ENCODE measurements around the gene RUFY3.
"Not testable (repeated sequence)": the region's sequence is repeated elsewhere in the genome, so short reads cannot be mapped to it uniquely, and the experiment has no call there.

Gene RUFY3

DNA sequence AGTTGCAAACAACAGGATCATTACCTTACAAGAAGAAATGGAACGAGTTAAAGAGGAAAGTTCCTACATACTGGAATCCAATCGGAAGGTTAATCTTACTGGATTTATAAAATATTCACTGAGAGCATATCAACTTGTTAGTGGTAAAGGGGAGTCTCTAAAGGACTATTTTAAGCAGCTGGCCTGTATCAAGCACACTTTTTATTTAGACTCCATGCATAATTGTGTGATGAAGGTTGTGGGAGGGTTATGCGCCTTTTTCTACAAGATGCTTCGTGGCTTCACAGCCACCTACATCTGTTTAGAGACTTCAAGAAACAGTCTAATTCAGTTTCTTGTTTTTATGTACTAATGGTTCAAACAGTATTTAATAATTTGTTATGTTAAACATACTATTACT, 61.3 kb downstream of the RUFY3 start:
- DNase-seq (ENCODE audit: low spot score): no peak

DNA sequence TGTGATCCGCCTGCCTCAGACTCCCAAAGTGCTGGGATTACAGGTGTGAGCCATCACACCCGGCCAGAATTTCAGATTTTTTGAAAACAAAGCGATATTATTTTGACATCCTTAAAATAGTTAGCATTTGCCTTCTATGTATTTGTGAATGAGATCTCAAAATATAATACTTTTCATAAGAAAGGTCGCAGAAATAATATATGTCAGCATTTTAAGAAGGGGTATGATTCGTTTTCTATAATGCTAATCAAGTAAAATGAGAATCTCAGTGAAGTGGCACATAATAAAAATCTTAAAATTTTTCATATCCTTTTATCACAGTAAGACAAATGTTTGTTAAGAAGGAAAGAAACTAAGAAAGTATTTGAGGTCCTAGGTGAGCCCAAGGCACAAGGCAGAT, 65.7 kb downstream of the RUFY3 start:
- DNase-seq (ENCODE audit: low spot score): no peak

DNA sequence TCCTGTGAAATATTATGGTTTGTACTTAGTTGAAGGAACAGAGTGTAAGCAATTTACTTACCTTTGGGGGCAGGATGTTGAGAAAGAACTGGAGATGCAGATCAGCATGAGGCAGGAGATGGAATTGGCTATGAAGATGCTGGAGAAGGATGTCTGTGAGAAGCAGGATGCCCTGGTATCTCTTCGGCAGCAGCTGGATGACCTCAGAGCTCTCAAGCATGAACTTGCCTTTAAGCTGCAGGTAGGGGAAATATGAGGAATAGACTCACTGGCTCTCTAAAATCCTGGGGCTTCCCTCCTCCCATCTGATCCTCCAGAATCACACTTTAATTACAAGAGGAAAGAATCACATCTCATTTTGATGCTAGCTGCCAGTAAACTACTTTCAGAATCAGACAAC, 67.0 kb downstream of the RUFY3 start:
- DNase-seq (ENCODE audit: low spot score): no peak

DNA sequence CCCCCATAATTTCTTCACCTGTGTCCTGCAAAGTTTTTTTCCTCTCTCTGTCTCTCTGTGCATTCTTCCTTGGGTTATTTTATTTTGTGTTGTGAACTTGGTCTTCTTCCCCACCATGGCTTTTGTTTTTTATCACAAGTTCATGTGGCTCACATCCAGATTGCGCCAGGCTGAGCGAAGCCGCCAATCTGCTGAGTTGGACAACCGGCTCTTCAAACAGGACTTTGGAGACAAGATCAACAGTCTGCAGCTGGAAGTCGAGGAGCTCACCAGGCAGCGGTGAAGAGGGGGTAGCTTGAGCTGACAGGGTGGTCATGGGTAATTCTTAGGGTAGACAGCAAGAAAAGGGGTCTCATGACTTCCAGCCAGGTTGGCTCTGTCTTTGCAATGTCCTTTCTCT, 71.9 kb downstream of the RUFY3 start:
- no peak for DNase-seq (ENCODE audit: low spot score)

DNA sequence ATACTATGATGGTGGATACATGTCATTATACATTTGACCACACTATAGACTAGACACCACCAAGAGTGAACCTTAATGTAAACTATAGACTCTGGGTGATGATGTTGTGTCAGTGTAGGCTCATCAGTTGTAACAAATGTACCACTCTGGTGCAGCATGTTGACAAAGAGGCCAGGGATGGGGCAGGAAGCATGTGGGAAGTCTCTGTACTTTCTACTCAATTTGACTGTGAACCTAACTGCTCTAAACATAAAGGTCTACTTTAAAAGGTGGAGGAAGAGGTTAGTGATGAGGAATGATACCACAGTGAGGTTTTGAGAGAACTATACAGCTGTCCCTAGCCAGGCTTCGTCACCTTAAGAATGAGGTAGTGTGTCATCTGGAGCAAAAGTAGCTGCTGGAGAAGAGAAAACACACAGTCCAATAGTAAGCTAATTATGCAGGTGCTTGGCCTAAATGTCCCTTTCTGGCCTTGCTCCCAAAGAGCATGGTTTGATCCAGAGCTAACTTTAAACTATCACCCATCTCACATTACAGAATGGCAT, 79.6 kb downstream of the RUFY3 start:
- no peak for DNase-seq (ENCODE audit: low spot score)

DNA sequence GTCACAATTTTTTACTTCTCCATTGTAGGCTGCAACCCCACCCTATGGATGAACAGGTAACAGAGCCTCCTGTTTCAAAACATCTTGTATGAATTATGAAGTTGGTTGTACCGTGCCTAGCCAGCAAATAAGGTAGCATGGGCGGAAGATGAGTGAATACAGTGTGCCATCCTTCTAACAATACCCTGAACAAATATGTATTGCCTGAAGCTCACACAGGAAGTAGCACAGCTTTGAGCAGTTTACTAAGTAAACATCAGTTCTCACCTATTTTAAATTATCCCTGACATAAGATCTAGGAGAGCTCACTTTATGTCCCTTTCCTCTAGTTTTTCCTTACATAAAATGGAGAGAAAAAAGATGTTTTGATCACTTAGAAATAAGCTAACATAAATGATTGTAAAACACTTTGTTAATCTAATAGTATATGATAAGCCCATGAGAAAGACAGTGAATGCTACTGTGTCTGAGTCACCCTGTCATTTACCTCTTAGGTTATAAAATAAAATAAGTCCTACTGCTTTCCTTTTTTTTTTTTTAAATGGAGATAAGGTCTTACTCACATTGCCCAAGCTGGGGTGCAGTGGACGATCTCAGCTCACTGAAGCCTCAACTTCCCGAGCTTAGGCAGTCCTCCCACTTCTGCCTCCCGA, 81.3 kb downstream of the RUFY3 start:
- DNase-seq (ENCODE audit: low spot score): no peak

DNA sequence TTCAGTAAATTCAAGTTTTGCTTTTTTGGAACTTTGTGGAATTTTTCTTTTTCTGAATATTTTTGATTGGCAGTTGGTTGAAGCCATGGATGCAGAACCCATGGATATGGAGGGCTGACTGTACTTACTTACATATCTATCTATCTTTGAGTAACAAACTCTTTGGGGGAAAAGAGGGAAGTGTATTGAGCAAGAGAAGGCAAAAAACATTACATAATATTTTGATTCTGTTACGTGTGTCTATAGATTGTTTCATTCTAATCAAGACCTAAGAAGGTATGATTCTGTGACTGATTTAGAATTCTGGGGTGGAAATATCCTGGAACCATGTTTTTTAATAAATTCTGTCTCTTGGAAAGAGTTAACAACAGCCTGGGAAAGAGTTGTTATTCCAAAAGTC, 86.4 kb downstream of the RUFY3 start:
- no peak for DNase-seq (ENCODE audit: low spot score)

DNA sequence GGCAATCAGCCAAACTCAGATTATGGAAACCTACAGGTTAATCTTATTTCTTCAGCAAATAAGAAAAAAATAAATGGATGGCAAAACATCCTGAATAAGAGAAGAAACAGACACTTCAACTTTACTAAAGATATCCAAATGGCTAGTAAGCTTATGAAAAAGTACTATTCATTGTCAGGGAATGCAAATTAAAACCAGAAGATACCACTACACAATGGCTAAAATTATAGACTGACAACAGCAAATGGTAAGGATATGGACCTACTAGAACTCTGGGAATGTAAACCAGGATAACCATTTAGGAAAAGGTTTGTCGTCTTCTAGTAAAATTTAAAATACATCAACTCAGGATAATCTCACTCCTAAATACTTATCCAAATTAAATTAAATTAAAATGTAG, 93.6 kb downstream of the RUFY3 start:
- peak; percentile 4 for DNase-seq (ENCODE audit: low spot score)

DNA sequence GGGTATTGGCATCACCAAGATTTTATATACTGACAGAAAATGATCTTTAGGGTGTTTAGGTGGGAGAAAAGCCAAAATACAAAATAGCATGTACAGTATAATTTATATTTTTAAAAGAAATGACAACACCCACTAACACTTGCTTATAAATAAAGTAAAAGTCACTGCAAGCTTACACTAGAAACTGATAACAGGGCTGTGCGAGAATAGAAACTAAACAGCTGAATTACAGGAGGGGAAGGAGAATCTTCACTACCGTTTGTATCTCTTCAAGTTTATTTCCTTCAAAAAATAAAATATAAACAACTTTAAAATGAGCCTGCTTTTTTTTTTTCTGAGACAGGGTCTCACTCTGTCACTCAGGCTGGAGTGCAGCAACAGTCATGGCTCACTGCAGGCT, 95.1 kb downstream of the RUFY3 start:
- no peak for DNase-seq (ENCODE audit: low spot score)

DNA sequence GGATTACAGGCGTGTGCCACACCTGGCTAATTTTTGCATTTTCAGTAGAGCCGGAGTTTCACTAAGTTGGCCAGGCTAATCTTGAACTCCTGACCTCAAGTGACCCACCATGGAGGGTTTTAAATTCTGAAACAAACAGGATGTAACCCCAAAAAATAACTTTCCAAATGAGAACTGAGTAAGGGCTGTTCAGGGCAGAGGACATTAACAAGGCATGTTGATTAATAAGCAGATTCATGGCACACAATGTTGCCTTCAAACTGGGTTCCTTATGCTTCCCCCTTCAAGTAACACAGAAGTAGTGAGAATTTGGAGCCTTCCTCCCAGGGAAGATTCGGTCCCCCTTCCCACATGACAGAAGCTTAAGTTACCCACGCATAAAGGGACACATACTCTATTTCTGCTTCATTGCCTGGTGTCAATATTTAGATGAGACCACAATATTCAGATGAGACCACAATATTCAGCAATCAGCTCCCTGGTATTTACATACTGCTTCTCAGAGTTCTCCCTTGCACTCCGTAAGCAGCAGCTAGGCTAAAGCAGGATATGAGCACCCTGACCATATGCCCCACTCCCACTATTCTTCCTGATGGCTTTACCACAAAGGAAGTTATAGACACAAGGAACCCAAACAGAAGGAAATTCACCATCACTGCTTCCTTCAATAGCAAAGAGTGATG, 96.5 kb downstream of the RUFY3 start:
- no peak for DNase-seq (ENCODE audit: low spot score)

DNA sequence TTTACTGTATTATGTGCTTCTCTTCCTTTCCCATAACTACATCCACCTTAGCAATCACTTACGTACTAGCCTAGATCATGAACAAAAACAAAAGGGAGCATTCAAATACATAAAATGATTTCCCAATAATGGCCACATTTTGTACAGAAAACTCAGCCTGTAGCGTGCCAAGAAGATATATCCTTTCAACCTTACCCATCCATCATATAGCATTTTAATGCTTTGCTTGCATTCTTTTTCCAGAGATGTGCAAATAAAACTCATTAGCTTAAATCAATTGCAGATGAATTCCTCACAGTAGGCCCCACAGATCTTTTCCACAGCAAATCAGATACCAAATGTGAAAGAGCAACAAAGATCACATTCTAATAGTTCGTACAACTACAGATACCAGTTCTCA, 97.2 kb downstream of the RUFY3 start:
- no peak for DNase-seq (ENCODE audit: low spot score)

DNA sequence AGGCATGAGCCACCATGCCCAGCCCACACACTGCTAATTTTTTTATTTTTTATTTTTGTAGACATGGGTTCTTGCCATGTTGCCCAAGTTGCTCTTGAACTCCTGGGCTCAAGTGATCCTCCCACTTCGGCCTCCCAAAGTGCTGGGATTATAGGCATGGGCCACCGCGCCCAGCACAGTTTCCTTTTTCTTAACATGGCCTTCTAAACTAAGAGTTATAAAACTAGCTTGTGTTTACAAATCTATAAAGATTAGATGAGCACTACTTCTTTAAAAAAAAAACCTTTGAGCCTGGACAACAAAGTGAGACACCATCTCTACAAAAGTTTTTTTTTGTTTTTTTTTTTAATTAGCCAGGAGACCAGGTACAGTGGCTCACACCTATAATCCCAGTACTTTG, 107.3 kb downstream of the RUFY3 start:
- no peak for DNase-seq (ENCODE audit: low spot score)

DNA sequence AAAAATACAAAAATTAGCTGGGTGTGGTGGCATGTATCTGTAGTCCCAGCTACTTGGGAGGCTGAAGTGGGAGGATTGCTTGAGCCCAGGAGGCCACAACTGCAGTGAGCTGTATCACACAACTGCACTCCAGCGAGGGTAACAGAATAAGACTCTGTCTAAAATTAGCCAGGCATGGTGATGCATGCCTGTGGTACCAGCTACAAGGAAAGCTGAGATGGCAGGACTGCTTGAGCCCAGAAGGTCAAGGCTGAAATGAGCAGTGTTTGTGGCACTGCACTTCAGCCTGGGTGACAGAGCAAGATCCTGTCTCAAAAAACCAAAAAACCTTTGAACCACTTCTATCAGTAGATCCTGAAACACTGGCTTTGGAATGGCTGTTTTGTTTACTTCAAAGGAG, 107.7 kb downstream of the RUFY3 start:
- DNase-seq (ENCODE audit: low spot score): no peak

DNA sequence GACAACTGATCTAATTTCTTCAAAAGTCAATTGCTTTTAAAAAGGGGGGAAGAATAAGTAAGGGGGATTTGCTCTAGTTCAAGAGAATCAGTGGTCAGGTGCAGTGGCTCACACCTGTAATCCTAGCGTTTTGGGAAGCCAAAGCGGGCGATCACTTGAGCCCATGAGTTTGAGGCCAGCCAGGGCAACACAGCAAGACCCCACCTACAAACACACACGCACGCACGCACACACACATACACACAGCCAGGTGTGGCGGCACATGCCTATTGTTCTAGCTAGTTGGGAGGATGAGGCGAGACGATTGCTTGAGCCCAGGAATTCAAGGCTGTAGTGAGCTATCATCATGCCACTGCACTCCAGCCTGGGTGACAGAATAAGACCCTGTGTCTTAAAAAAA, 108.3 kb downstream of the RUFY3 start:
- no peak for DNase-seq (ENCODE audit: low spot score)

DNA sequence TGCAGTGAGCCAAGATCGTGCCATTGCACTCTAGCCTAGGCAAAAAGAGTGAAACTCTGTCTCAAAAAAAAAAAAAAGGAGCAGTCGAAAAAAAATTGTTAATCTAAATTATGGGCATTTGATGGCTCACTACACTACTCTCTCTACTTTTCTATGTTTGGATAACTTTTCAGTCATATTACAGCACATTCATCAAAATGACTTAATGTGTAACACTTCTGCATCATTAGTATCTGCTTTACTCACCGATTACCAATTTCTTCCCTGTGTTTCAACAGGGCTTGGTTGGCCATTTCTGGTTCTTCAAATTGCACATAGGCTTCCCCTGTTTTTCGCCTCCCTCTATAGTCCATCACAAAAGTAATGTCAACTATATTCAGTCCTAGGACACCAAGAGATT, 109.5 kb downstream of the RUFY3 start:
- DNase-seq (ENCODE audit: low spot score): no peak

DNA sequence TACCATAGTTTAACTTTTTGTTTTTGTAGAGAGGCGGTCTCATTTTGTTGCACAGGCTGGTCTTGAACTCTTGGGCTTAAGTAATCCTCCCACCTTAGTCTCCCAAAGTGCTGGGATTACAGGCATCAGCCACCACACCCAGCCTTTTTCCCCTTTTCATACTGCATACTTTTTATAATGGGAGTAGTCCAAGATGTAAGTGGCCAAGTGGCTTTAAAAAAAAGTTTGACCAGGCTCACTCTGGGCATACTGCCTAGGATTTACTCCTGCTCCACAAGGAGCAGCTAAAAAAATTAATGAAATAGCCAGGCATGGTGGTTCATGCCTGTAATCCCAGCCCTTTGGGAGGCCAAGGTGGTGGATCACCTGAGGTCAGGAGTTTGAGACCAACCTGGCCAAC, 111.9 kb downstream of the RUFY3 start:
- no peak for DNase-seq (ENCODE audit: low spot score)

DNA sequence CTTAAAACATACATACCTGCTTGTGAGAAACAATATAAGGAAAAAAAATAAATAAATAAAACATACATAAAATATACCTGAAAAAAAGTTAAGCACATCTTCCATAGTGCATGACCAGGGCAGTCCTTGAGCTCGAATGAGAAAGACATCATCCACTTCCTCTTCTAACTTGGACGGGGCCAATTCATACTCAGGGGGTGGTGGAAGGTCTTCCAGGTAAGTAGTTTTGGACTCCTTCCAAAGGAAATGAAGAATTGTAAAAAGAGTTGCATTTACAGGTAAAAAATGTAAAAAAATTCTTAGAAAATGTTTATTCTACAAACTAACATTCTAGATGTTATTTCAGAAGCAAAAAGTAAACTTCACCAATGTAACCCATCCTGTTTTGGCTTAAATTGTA, 114.3 kb downstream of the RUFY3 start:
- DNase-seq (ENCODE audit: low spot score): no peak

DNA sequence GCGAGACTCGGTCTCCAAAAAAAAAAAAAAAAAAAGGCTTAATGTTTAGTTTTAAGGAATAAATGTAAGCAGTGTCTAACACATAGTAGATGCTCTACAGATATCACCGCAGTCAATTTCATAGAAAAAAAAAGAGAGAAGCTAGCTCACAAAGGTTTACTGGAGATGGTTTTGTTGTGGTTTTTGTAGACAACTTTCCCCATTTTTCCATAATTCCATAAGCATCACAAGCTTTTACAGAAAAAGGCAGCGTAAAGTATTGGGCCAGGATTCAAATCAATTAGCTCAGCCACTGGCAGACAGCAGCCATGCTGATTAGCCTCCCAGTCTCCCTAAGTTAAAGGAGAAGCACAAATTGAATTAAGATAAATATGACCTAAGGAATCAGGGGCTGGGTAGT, 116.4 kb downstream of the RUFY3 start:
- DNase-seq (ENCODE audit: low spot score): peak; percentile 37

DNA sequence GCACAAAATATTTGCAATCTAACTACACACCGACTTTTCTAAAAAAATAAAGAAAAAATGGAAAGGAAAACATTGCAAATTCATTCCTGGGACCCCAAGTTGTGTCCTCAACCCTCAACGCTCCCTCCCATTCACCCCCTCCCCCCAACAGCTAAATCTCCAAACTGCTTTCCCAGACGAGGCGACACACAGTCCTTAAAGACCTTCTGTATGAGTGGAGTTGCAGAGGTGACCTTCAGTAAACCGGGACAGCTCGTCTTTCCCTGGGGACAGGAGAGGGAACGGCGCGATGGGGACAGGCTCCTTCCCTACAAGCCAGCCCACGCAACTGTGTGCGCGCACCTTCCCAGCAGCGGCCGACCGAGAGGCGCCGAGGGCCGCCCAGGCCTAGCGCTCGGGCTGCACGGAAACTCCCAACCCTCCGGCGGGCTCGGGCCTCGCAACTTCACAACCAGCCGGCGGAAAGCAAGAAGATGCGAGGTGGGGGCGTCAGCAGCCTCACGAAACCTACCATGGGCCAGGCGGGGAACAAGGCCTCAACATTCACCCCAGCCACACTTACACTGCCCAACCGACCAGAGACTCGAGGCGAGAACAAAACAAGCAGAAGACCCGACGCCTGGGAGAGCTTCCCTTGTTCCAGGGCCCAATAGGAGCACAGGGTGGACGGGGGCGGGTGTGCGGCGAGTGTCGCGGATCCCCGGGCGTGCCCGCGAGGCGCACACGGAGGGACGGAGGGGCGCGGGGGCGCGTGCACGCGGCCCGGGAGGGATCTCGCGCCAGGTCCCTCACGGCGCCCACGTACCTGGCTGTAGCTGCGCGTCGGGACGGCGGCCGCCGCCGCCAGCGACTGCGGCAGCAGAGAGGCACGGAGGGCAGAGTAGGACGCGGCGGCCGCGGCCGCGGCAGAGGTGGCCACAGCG, 117.2 kb downstream of the RUFY3 start:
- DNase-seq (ENCODE audit: low spot score): peak; percentile 89

DNA sequence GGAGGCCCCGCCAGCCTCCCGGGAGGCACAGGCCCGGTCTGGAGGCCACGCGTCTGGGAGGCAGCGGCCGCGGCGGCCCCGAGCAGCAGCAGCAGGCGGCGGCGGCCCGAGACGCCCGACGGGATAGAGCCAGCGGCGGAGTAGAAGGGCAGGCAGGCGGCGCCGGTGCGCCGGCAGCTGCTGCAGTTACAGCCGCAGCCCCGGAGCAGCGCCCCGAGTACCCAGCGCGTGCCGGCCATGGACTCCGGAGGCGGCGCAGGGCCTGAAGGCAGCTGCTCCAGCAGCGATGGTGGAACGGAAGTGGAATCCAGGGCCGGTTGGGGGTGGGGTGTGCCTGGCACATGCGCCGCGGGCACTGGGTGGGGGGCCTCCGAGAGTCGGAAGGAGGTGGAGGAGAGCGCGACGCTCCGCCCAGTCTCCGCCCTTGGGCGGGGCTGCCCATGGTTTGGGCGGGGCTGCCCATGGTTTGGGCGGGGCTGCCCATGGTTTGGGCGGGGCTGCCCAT, 117.9 kb downstream of the RUFY3 start, which contains the start of gene GRSF1:
GRSF1 (minus strand) TSS at position 302 of the 505 bp plus-strand sequence; CDS start at position 239, 63 bp downstream.
- peak; percentile 98 for DNase-seq (ENCODE audit: low spot score)

DNA sequence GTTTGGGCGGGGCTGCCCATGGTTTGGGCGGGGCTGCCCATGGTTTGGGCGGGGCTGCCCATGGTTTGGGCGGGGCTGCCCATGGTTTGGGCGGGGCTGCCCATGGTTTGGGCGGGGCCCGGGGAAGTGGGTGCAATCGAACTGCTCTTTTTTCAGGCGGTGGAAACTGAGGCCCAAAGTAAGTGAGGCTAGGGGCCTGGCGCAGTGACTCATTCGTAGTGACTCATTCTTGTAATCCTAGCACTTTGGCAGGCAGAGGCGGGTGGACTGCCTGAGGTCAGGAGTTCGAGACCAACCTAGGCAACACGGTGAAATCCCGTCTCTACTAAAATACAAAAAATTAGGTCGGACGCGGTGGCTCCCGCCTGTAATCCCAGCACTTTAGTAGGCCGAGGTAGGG, 118.4 kb downstream of the RUFY3 start:
- DNase-seq (ENCODE audit: low spot score): peak; percentile 19

DNA sequence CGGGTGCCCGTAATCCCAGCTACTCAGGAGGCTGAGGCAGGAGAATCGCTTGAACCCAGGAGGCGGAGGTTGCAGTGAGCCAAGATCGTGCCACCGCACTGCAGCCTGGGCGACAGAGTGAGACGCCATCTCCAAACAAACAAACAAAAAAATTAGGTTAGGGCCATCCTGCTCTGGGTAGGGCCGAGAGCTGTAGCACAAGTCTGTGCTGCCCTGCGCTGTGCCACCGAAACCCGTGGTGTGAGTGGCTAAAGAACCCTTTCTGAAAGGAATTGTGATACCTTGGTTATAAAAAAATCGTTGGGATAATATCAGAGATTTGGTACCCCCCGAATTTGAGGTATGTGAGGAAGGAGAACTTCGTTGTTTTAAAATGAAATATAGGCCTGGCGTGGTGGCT, 118.9 kb downstream of the RUFY3 start:
- DNase-seq (ENCODE audit: low spot score): not testable (repeated sequence)

Data from GM03348 (cell line).